ACC112 (cell line): ENCODE results near the gene PSMC3.

Experiments used
- H2AFZ ChIP-seq: fragments of 200-600 bp; sonication (generic); one replicate; pipeline ENCODE4 v1.6.0; 2017; ENCODE audit warnings: antibody characterized with exemption, low read length; ENCODE audit not compliant: unreplicated experiment
- H3K27ac ChIP-seq: fragments of 200-600 bp; sonication (generic); 2 replicates; pipeline ENCODE4 v1.5.1; 2014; ENCODE audit warnings: low read depth, mild to moderate bottlenecking, antibody characterized with exemption, low read length, moderate library complexity
- H3K27me3 ChIP-seq: fragments of 200-600 bp; sonication (generic); 2 replicates; pipeline ENCODE4 v1.6.1; 2014; ENCODE audit warnings: mild to moderate bottlenecking, antibody characterized with exemption, low read length, moderate library complexity, mixed read lengths; ENCODE audit not compliant: insufficient read depth
- H3K36me3 ChIP-seq: fragments of 200-600 bp; sonication (generic); 2 replicates; pipeline ENCODE4 v1.6.1; 2016; ENCODE audit warnings: mild to moderate bottlenecking, antibody characterized with exemption, low read length, moderate library complexity, mixed read lengths; ENCODE audit not compliant: insufficient read depth
- H3K4me1 ChIP-seq: fragments of 200-600 bp; sonication (generic); one replicate; pipeline ENCODE4 v1.6.1; 2016; ENCODE audit warnings: low read length, mixed read lengths; ENCODE audit not compliant: insufficient read depth, unreplicated experiment, control insufficient read depth
- H3K4me3 ChIP-seq: fragments of 200-600 bp; sonication (generic); 2 replicates; pipeline ENCODE4 v1.5.1; 2014; ENCODE audit warnings: mild to moderate bottlenecking, low read depth, low read length
- H3K79me2 ChIP-seq: fragments of 200-600 bp; sonication (generic); one replicate; pipeline ENCODE4 v1.6.0; 2016; ENCODE audit warnings: low read length; ENCODE audit not compliant: control insufficient read depth, unreplicated experiment, insufficient read depth

The PSMC3 gene

DNA sequence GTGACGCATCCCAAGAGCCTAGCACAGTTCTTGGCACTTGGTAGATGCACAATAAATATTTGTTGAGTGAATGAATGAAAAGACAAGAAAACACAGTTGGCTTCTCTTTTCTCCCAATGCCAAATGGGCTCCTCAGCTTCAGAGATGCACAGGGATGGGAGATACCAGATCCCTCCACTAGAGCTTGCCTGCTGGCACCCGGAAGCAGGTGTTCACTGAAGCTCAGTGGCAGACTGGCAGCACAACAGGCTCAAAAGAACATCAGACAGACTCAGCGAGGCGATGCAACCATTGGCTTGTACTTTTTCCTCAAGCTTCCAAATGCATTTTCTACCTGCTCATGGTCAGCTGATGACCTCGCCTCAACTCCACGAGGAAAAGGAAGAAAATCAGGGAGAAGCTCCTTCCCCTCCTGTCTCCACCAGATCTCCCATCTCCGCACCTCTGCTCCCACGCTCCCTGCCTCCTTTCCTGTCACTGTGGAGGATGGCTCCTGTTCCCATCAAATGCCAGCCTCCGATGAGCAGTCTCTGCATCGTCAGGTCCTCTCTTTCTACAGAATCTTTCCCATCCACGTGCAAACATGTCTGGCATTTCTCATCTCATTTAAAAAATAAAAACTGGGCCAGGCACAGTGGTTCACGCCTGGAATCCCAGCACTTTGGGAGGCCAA, 16.9 kb upstream of the PSMC3 start:
- H3K36me3 ChIP-seq: no peaks in the 10 kb centered on the region
- no peaks in the 10 kb centered on the region for H3K4me1 ChIP-seq
- H3K27me3 ChIP-seq: no peaks in the 10 kb centered on the region
- H3K79me2 ChIP-seq: no peaks in the 10 kb centered on the region
- no peak overlapping the region for H3K27ac ChIP-seq
- no peak overlapping the region for H3K4me3 ChIP-seq
- no peak overlapping the region for H2AFZ ChIP-seq

DNA sequence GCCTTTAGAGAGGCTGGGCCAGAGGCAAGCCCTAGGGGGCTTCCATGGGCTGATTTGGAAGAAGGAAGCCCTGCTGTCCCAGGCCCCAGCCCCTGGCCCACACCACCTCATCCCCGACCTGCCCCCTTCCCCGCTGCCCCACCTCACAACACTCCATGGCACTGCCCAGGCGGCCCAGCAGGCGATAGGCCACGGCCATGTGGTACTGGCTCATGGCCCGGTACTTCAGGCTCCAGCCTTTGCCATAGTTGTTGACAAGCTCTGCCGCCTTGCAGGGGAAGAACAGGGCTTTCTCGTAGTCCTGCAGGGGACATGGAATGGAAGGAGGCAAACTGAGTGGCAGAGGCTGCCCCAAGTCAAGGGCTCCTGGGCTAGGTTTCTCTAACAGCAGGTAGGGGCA, 16.3 kb upstream of the PSMC3 start:
- Histone ChIP-seq H2AFZ (no peak overlapping the region), H3K36me3 (no peaks in the 10 kb centered on the region), H3K79me2 (no peaks in the 10 kb centered on the region), H3K4me1 (no peaks in the 10 kb centered on the region), H3K4me3 (no peak overlapping the region), H3K27me3 (no peaks in the 10 kb centered on the region), H3K27ac (no peak overlapping the region)

DNA sequence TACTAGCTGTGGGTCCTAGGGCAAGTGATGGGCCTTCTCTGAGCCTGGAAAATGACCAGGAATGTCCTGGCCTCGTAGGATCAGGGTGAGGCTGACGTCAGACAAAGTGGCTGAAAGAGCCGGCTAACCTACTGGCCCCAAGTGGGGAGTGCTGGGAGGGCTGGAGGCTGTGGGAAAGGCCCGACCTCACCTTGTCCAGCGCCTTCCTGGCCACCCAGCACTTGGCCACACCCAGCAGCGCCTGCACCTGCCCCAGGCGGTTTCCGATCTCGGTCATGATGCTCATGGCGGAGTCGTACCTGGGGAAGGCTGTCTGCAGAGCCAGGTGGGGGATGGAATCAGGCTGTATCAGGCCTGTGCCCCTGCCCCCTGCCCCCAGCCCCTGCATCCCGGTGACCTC, 15.2 kb upstream of the PSMC3 start:
- Histone ChIP-seq H3K79me2 (no peaks in the 10 kb centered on the region), H2AFZ (no peak overlapping the region), H3K4me1 (no peaks in the 10 kb centered on the region), H3K36me3 (no peaks in the 10 kb centered on the region), H3K27ac (no peak overlapping the region), H3K27me3 (no peaks in the 10 kb centered on the region), H3K4me3 (no peak overlapping the region)

DNA sequence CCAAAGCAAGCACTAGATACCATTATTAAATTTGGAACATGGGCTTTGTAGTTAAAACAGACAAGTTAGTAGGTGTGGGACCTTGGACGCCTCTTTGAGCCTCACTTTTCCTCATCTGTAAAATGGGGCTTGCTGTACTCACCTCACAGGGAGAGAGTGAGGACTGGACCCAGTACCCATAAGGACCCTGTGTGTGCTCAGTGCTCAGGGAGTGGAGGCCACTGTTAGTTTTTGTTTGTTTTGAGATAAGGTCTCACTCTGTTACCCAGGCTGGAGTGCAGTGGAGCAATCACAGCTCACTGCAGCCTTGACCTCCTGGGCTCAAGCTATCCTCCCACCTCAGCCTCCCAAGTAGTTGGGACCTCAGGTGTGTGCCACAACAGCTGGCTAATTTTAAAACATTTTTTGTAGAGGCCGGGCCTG, 13.8 kb upstream of the PSMC3 start:
- Histone ChIP-seq H3K79me2 (no peaks in the 10 kb centered on the region), H3K27me3 (no peaks in the 10 kb centered on the region), H3K36me3 (no peaks in the 10 kb centered on the region), H3K27ac (no peak overlapping the region), H3K4me3 (no peak overlapping the region), H3K4me1 (no peaks in the 10 kb centered on the region), H2AFZ (no peak overlapping the region)

DNA sequence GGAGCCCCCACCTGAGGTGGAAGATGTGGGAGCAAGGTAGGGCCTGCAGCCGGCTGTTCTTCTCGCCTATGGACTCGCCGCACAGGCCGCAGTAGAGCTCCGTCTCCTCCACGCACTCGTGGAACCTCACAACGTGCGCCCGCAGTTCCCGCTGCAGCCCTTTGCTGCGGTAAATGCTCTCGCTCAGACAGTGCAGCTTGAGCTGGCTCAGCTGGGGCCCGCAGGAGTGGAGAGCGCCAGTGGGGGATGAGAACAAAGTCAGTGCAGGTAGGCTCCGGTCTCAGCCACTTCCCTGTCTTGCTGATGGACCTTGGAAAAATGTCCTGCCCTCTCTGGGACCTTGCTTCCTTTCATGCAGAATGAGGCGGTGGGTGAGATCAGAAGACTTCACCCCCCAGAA, 12.5 kb upstream of the PSMC3 start:
- H2AFZ ChIP-seq: no peak overlapping the region
- no peaks in the 10 kb centered on the region for H3K36me3 ChIP-seq
- H3K4me3 ChIP-seq: no peak overlapping the region
- H3K27ac ChIP-seq: no peak overlapping the region
- H3K27me3 ChIP-seq: no peaks in the 10 kb centered on the region
- no peaks in the 10 kb centered on the region for H3K79me2 ChIP-seq
- H3K4me1 ChIP-seq: no peaks in the 10 kb centered on the region

DNA sequence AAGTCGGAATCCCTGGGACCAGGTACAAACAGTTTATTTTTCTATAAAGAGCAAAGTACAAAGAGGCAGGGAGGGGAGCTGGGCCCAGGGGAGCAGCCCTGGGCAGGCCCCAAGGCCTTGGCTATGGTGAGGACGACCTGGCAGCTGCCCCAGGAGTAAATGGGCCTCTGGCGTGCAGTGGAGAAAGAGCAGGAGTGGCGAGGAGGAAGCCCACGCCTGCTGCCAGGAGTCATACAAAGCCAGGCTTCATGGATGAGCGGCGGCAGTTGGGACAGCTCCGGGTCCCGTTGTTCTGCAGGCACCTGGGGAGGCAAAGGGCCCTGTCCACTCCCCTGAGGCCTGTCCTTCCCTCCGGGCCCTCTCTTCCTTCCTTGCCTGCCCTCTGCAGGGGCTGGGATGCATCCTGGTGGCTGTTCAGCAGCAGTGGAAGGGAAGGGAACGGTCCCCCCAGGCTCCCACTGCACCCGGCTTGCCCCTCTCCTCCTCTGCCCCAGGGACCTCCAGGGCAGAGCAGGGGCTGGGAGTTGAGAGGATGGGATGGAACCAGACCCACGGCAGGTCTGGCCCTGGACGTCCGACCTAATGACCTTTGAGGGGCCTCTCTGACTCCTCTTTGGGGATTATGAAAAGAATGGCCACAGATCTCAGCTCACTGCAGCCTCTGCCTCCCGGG, 11.6 kb upstream of the PSMC3 start:
- Histone ChIP-seq H3K27ac (no peak overlapping the region), H3K4me1 (no peaks in the 10 kb centered on the region), H2AFZ (no peak overlapping the region), H3K4me3 (no peak overlapping the region), H3K79me2 (no peaks in the 10 kb centered on the region), H3K27me3 (no peaks in the 10 kb centered on the region), H3K36me3 (no peaks in the 10 kb centered on the region)

DNA sequence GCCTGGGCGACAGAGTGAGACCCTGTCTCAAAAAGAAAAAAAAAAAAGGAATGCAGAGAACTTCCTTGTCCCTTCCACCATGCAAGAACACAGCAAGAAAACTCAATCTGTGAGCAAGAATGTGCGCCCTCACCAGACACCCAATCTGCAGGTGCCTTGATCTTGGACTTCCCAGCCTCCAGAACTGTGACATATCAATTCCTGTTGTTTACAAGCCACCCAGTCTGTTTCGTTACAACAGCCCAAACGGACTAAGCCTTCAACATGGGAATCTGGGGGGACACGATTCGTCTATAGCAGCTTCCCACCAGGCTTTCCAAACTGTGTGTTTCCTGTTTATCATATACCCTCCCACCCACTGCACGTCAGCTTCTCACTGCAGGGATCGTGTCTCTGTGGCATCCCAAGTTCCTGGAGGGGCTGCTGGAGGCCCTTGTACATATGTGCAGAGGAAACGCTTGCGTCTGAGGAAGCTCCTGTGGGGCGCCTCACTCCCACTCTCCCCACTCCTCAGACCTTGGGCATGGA, 11.0 kb upstream of the PSMC3 start:
- Histone ChIP-seq H3K4me1 (no peaks in the 10 kb centered on the region), H3K27ac (no peak overlapping the region), H3K27me3 (no peaks in the 10 kb centered on the region), H2AFZ (no peak overlapping the region), H3K36me3 (no peaks in the 10 kb centered on the region), H3K79me2 (no peaks in the 10 kb centered on the region), H3K4me3 (no peak overlapping the region)

DNA sequence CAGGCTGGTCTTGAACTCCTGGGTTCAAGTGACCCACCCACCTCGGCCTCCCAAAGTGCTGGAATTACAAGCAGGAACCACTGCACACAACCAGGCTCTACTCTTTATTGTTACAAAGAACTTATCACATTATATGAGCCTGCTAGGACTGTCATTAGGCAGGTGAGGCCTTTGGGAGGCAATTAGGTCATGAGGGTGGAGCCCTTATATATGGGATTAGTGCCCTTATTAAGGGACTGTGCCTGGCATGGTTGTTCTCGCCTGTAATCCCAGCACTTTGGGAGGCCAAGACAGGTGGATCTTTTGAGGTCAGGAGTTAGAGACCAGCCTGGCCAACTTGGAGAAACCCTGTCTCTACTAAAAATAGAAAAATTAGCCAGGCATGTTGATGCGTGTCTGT, 10.5 kb upstream of the PSMC3 start:
- Histone ChIP-seq H3K4me3 (no peak overlapping the region), H3K36me3 (no peaks in the 10 kb centered on the region), H3K27me3 (no peaks in the 10 kb centered on the region), H3K79me2 (no peaks in the 10 kb centered on the region), H3K4me1 (no peaks in the 10 kb centered on the region), H3K27ac (no peak overlapping the region), H2AFZ (no peak overlapping the region)

DNA sequence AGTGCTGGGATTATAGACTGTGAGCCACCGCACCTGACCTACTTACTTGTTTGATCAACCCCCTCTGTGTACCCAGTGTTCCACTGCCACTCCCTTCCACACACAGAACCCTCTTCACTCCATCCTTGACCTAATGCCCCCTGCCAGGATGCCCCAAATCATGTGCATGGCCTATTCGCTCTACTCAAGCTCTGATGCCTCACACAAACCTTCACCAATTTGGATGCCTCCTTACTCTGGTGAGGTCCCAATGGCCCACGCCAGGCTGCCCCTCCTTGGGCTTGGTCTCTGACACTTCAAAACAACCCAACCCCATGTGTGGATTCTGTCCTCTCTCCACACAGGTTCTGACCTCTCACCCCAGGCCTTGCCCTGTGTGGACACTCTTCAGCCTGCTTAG, 9.4 kb upstream of the PSMC3 start:
- no peak overlapping the region for H3K4me3 ChIP-seq
- H3K27ac ChIP-seq: no peak overlapping the region
- H2AFZ ChIP-seq: no peak overlapping the region
- no peaks in the 10 kb centered on the region for H3K27me3 ChIP-seq
- H3K4me1 ChIP-seq: no peaks in the 10 kb centered on the region
- no peaks in the 10 kb centered on the region for H3K36me3 ChIP-seq
- no peaks in the 10 kb centered on the region for H3K79me2 ChIP-seq

DNA sequence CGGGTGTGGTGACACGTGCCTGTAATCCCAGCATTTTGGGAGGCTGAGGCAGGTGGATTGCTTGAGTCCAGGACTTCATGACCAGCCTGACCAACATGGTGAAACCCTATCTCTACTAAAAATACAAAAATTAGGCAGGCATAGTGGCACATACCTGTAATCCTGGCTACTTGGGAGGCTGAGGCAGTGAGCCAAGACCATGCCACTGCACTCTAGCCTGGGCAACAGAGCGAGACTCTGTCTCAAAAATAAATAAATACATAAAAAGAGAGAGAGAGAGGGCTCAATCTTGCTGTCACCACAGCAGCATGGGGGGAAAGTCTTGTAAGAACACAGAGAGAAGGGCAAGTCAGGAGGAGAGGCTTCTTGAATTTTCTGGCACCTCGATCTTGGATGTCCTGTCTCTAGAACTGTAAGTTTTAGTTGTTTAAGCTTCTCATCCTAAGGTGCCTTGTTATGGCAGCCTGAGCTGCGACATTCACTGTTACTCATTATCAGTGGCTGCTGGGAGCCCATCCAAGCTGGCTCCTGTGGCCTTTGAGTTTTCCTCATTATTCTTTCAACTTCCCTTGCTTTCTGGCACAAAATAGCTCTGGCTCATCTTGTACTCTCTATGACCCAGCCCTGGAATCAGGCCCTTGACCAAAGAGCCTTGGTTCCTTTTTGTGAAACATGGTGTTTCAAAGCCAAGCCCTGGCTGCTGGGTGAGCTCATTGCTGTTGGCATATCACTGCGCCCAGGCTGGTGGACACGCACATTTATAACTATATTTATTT, 8.0 kb upstream of the PSMC3 start:
- no peaks in the 10 kb centered on the region for H3K79me2 ChIP-seq
- no peaks in the 10 kb centered on the region for H3K27me3 ChIP-seq
- no peak overlapping the region for H3K4me3 ChIP-seq
- H3K27ac ChIP-seq: no peak overlapping the region
- H3K4me1 ChIP-seq: no peaks in the 10 kb centered on the region
- H2AFZ ChIP-seq: peak overlapping the region; percentile 51
- no peaks in the 10 kb centered on the region for H3K36me3 ChIP-seq
